Astrocyte (in vitro differentiated cells and primary cell): ENCODE measurements around the gene DPH2.

Source experiments
- EZH2 ChIP-seq: IDR thresholded peaks from 2 replicates; pipeline ENCODE4 v1.6.1; 2012; ENCODE audit warnings: mild to moderate bottlenecking, low read length, inconsistent platforms; ENCODE audit not compliant: insufficient read depth
- TF ChIP-seq, protein P1 (sequence below): IDR thresholded peaks from 2 replicates; pipeline ENCODE4 v1.5.1; 2011; ENCODE audit warnings: low read depth, mild to moderate bottlenecking, inconsistent platforms, low read length, moderate library complexity; ENCODE audit not compliant: insufficient read depth

DNA sequence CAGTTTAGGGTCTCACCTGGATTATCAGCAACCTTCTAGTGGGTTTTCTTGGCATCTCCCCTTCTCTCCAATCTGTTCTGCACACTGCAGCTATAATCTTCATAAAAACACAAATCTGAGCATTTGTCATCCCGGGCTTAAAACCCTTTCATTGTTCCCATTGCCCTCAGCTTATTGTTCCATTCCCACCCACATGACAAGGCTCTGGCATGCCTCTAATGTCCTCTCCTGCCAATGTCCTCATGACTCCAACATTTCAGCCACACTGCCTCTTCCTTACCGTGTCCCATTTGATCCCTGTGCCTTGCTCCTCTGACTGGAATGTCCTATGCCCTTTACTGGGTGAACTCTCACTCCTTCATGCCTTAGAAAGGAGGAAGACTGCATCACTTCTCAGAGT lies 7.5 kb upstream of the DPH2 start:
- TF ChIP-seq, protein P1, sequence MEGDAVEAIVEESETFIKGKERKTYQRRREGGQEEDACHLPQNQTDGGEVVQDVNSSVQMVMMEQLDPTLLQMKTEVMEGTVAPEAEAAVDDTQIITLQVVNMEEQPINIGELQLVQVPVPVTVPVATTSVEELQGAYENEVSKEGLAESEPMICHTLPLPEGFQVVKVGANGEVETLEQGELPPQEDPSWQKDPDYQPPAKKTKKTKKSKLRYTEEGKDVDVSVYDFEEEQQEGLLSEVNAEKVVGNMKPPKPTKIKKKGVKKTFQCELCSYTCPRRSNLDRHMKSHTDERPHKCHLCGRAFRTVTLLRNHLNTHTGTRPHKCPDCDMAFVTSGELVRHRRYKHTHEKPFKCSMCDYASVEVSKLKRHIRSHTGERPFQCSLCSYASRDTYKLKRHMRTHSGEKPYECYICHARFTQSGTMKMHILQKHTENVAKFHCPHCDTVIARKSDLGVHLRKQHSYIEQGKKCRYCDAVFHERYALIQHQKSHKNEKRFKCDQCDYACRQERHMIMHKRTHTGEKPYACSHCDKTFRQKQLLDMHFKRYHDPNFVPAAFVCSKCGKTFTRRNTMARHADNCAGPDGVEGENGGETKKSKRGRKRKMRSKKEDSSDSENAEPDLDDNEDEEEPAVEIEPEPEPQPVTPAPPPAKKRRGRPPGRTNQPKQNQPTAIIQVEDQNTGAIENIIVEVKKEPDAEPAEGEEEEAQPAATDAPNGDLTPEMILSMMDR = no peak
- TF ChIP-seq EZH2 = no peak
